SK-N-DZ (cell line): ENCODE measurements around the gene CHAF1A.

Experiments used
- small RNA-seq, 2 experiments: library from RNA; depleted of rRNA; stranded (forward); fragments of <200 nt; gene quantifications; one replicate each; pipeline ENCODE3, GENCODE V24; 2014

The CHAF1A gene

Small RNA genes within 50 kb of the gene (small RNA-seq; reads per million reads assigned to genes)
- 0 reads per million in 2 experiments for gene MIR4746
